Right renal pelvis (tissue), 4 donors: ENCODE results near the gene PP2D1. TPM values are rescaled to one million over a fixed set of nuclear protein-coding genes. Genes with fewer than 3 reads are reported as not detected.
"Not testable (repeated sequence)": the region's sequence is repeated elsewhere in the genome, so short reads cannot be mapped to it uniquely, and the experiment has no call there.

Source experiments
- DNase-seq, 4 donors: peaks; one replicate each; pipeline ENCODE4 v3.0.0-alpha.2; 2013; ENCODE audit warnings: low read depth in 4 of 4, low spot score in 3 of 4, missing footprints in 1 of 4
- polyA plus RNA-seq, 4 donors: library from polyadenylated mRNA; unstranded; fragments of 120-200 nt; gene quantifications; one replicate each; pipeline ENCODE4 v1.2.1, GENCODE V29; 2013; ENCODE audit not compliant: insufficient read length in 4 of 4

PP2D1 gene
- polyA plus RNA-seq, 4 donors: 0.25 to 0.30 (median 0.28) TPM

- DNase-seq: peak in 1 of 4 donors; percentile 59
Measured at GRCh38 chr3:20040548-20041196, 28.6 kb upstream of the PP2D1 start.

GRCh38 chr3:20039765-20040547 is 27.9 kb upstream of the PP2D1 start, which contains the start of gene KAT2B:
TSS of gene KAT2B (plus strand) at chr3:20040446. CDS start at chr3:20040478, 32 bp downstream.
- DNase-seq: peak in 3 of 4 donors; percentile 69 to 78 (median 71)

DNA sequence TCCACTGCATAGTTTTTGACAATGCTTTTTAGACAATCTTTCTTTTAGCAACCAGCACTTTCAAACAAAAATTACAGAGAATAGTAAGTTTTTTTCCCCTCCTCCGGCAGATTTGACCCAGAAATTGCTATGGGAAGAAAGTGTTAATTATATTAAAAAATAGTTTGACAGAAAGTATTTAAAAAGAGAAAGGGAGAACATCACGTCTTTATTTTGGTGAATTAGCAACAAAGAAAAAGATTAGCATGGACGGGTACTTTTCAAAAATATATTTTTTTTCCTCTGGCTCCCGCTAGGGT is 27.4 kb upstream of the PP2D1 start:
- DNase-seq: no peak

GRCh38 chr3:20038699-20039465 is 26.8 kb upstream of the PP2D1 start:
- DNase-seq: no peak

- no peak for DNase-seq
Measured at GRCh38 chr3:20037255-20037996, 25.4 kb upstream of the PP2D1 start.

DNA sequence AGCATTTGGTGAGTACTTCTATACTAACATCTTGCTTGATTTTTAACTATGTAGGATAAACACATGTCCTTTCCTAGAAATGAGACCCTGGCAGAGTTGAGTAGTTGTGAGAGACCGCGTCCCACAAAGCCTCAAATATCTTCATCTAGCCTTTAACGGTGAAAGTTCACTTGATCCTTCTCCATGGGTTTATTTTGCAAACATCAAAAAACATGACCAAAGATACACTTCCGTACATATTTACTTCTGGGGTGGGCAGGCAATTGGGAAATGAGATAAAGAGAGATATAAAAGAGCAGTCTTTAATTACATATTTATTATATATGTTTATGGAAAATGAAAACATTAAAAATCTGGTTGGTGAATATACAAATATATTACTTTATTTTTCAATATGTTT is 23.0 kb upstream of the PP2D1 start:
- no peak for DNase-seq

GRCh38 chr3:20031939-20032338 is 19.9 kb upstream of the PP2D1 start:
- DNase-seq: not testable (repeated sequence)

- no peak for DNase-seq
Measured at GRCh38 chr3:20028905-20029331, 16.9 kb upstream of the PP2D1 start.

DNA sequence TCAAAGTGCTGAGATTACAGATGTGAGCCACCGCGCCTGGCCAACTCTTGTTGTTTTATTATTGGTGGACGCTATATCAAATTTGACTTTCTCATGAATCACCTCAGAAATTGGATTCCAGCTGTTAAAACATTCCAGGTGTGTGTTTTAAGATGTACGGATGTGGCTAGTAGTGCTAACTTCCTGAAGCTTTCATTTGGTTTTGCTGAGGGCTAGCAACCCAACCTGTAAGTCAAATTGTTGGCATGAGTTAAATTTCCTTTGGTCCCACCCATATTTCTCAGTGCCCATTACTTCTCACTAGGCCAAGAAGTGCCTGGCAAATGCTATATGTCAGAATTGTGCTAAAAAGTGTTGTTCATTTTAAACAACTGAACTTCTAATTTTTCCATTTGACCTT is 15.1 kb upstream of the PP2D1 start:
- DNase-seq: no peak

DNA sequence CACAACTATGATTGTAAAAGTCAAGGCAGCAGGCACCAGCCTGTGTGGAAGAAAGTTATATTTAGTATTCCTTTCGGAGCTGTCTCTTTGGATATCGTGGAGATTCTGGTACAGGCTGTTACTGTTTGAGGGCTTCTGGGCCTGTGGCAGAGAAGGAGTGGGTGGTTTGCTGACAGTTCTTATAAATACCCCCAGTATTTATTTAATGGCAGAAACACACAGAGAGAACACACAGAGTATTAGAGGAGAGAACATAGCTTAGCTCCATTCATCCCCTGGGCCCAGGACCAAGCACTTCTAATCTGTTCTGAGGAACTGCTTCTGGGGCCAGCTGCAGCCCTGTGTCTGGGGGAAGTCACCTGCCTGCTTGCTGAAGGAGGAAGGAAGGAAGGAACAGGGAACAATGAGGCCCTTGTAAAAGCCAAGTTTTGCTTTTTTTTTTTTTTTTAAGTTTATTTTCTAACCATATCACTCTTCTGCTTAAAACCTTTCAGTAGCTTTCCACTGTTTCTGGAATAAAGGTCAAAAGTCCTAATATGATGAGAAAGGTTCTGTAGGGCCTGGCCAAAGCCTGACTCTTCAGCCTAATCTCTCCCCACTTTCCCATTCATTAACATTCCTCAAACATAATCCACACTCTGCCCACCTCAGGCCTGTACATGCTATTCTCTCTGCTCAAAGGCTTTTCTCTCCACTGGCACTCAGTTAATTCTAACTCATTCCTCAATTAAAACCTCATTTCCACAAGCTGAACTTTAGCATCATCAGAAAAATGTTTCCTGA is 11.8 kb upstream of the PP2D1 start:
- DNase-seq: no peak

DNA sequence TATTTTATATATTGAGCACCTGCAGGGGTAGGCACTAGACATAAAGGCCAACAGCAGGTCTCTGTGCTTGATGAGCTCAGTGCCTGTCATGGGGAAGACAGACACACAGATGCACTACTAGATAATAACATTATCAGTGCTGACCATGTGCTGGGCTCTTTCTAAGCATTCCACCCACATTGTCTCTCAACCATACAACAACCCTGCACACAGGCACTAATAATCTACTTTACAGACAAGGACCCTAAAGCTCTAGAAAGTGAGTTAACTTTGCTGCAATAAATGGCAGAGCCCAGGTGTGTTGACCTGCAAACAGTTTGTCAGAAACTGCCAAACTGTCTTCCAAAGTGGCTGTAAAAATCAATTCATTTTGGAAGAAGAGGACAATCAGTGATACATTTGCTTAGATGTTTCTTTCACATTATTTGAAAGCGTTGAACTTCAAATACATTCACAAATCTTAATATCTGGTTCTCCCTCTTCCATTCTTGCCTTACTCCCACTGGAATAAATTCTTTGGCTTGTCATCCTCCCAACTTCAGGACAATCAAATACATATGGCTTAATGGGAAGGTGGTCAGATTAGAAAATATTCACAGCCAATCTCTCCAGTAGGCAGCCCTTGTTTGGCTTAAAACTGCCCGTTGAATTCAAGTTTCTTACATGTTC is 11.0 kb upstream of the PP2D1 start:
- no peak for DNase-seq

- DNase-seq: not testable (repeated sequence)
Measured at GRCh38 chr3:20016076-20016475, 4.0 kb upstream of the PP2D1 start.

GRCh38 chr3:20015525-20015924 is 3.5 kb upstream of the PP2D1 start:
- no peak for DNase-seq

- no peak for DNase-seq
Measured at GRCh38 chr3:20013396-20013795, 1.3 kb upstream of the PP2D1 start.

- no peak for DNase-seq
Measured at GRCh38 chr3:20008646-20009045, 3.4 kb downstream of the PP2D1 start.

GRCh38 chr3:20007960-20008359 is 4.1 kb downstream of the PP2D1 start:
- DNase-seq: no peak

GRCh38 chr3:20001932-20002331 is 10.1 kb downstream of the PP2D1 start:
- DNase-seq: no peak

DNA sequence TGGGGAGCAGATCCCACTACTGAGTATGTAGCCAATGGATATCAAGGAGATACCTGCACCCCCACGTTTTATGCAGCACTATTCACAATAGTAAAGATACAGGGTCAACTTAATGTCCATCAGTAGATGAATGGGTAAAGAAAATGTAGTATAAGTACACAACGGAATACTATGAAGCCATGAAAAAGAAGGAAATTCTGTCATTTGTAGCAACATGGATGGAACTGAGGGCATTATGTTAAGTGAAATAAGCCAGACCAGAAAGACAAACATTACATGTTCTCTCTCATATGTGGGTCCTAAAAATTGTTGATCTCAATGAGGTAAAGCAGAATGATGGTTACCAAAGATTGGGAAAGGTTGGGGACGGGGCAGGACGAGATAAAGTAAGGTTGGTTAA is 14.6 kb downstream of the PP2D1 start:
- DNase-seq: no peak

- DNase-seq: no peak
Measured at GRCh38 chr3:19994796-19995195, 17.3 kb downstream of the PP2D1 start.
